ENCODE results near the gene TCL1B. TPM values are rescaled to one million over a fixed set of nuclear protein-coding genes. Genes with fewer than 3 reads are reported as not detected.

The TCL1B gene
- total and polyA plus RNA-seq, 2 donors (not counting 1 experiment from before 2014, with no cell fraction given) = 5.7 to 9.6 TPM

DNA sequence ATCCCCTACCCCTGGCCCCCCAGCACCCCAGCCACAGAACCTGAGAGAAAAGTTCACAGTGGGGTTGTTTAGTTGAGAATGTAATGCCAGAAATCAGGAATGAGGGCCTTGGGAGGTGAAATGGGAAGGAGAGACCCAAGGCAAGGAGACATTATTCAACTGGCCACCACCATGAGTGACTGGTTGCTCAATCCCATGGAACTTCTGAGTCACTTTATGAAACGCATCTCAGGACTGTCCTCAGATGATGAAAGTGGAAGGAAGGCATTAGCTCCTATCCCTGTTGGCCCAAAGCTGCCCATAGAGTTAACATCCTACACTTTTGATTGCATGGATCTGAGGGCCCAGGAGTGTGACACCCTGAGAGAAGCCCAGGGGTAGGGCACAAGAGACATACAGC, 53.1 kb downstream of the TCL1B start:
- ATAC-seq (ENCODE audit: low read depth) = no peak
- POLR2A ChIA-PET = no interaction called here
- Histone ChIP-seq H3K36me3 (replicated peaks in 1 of 2; ENCODE audit: control extremely low read depth in 1 of 2, control insufficient read depth in 1 of 2, extremely low read depth in 1 of 2, insufficient read depth in 2 of 2, low read length in 1 of 2) (no peaks in the 10 kb centered on the region), H2AFZ (ENCODE audit: insufficient read depth, low read depth, low read length, poor library complexity, severe bottlenecking) (no peak overlapping the region), H3K4me3 (ENCODE audit: control extremely low read depth in 1 of 5, extremely low read depth in 1 of 5, insufficient read depth in 1 of 5, low read depth in 2 of 5, low read length in 4 of 5) (no peak overlapping the region), H3K4me1 (ENCODE audit: control insufficient read depth in 2 of 2, insufficient read depth in 2 of 2, low read length in 2 of 2) (peaks cover 27 to 35% of the 10 kb centered on the region in 2 donors), H3K9me3 (ENCODE audit: control extremely low read depth in 1 of 3, control insufficient read depth in 2 of 3, insufficient read depth in 1 of 3, low read length in 2 of 3) (peaks cover 0 to 16% (median 14%) of the 10 kb centered on the region in 3 donors), H3K4me2 (replicated peaks; ENCODE audit: low read depth, low read length, poor library complexity, severe bottlenecking) (no peak overlapping the region), H3K27ac (ENCODE audit: low read length in 2 of 2) (peak overlapping the region in 1 of 2 donors; percentile 67), H3K9ac (ENCODE audit: low read length) (no peak overlapping the region), H3K79me2 (ENCODE audit: control insufficient read depth, insufficient read depth, low read length) (peaks cover 54% of the 10 kb centered on the region), H4K20me1 (ENCODE audit: control insufficient read depth, insufficient read depth, low read length, poor library complexity, severe bottlenecking) (no peaks in the 10 kb centered on the region), H3K27me3 (replicated peaks in 1 of 4; ENCODE audit: control extremely low read depth in 1 of 4, control insufficient read depth in 3 of 4, insufficient read depth in 4 of 4, low read length in 3 of 4) (no peaks in the 10 kb centered on the region)
- Mint-ChIP-seq H3K9me3 (ENCODE audit: insufficient read depth) (peaks cover 5% of the 10 kb centered on the region), H3K4me1 (peaks cover 41% of the 10 kb centered on the region), H3K4me3 (no peak overlapping the region), H3K27me3 (peaks cover under 1% of the 10 kb centered on the region), H3K27ac (peak overlapping the region; percentile 72)
- TF ChIP-seq EZH2 (IDR thresholded peaks at IDR 0.05; ENCODE audit: borderline replicate concordance, insufficient read depth, low read depth, low read length, poor library complexity, severe bottlenecking) = no peak
- TF ChIP-seq, protein P1, sequence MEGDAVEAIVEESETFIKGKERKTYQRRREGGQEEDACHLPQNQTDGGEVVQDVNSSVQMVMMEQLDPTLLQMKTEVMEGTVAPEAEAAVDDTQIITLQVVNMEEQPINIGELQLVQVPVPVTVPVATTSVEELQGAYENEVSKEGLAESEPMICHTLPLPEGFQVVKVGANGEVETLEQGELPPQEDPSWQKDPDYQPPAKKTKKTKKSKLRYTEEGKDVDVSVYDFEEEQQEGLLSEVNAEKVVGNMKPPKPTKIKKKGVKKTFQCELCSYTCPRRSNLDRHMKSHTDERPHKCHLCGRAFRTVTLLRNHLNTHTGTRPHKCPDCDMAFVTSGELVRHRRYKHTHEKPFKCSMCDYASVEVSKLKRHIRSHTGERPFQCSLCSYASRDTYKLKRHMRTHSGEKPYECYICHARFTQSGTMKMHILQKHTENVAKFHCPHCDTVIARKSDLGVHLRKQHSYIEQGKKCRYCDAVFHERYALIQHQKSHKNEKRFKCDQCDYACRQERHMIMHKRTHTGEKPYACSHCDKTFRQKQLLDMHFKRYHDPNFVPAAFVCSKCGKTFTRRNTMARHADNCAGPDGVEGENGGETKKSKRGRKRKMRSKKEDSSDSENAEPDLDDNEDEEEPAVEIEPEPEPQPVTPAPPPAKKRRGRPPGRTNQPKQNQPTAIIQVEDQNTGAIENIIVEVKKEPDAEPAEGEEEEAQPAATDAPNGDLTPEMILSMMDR (IDR thresholded peaks at IDR 0.05) = no peak
- CTCF ChIA-PET = no interaction called here
- WGBS (ENCODE audit: insufficient coverage) = 88% methylated on average over 1 of the region's 1 CpG
- intact Hi-C loops (cut with micrococcal nuclease) = no loop called here
- no peak for DNase-seq

DNA sequence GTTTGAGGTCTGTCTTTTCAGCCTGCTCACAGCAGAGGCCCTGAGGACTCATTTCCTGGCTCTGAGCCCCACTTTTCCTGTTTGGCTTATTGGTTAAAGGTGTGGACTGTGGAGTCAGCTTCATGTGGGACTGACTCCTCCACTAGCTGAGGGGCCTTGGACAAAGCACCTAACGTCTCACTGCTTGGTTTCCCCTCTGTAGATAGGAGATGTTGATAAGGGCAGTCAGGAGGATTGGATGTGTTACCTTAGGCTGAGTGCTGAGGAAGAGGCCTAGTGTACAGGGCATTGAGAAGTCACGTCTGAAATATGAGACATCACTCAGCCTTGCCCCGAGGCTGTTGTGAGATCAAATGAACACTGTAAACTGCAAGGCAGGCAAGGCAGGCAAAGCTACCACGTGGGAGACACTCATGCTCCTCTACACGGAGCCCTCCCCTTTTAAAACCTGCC, 54.8 kb downstream of the TCL1B start:
- Mint-ChIP-seq H3K27me3 (peaks cover 4% of the 10 kb centered on the region), H3K4me3 (no peak overlapping the region), H3K9me3 (ENCODE audit: insufficient read depth) (peaks cover 5% of the 10 kb centered on the region), H3K4me1 (peaks cover 33% of the 10 kb centered on the region), H3K27ac (peak overlapping the region; percentile 60)
- no peaks in the 10 kb centered on the region for H4K20me1 ChIP-seq (ENCODE audit: control insufficient read depth, insufficient read depth, low read length, poor library complexity, severe bottlenecking)
- DNase-seq (no peak), ATAC-seq (ENCODE audit: low read depth) (no peak)
- H2AFZ ChIP-seq (ENCODE audit: insufficient read depth, low read depth, low read length, poor library complexity, severe bottlenecking) = no peak overlapping the region
- 42% methylated on average over 5 of the region's 5 CpGs for WGBS (ENCODE audit: insufficient coverage)
- TF ChIP-seq, protein P1 (IDR thresholded peaks at IDR 0.05) = no peak
- no peak for TF ChIP-seq EZH2 (IDR thresholded peaks at IDR 0.05; ENCODE audit: borderline replicate concordance, insufficient read depth, low read depth, low read length, poor library complexity, severe bottlenecking)
- no peaks in the 10 kb centered on the region for H3K27me3 ChIP-seq (replicated peaks in 1 of 4; ENCODE audit: control extremely low read depth in 1 of 4, control insufficient read depth in 3 of 4, insufficient read depth in 4 of 4, low read length in 3 of 4)
- ChIA-PET POLR2A (no interaction called here), CTCF (no interaction called here)
- intact Hi-C loops (cut with micrococcal nuclease) = no loop called here
- H3K9ac ChIP-seq (ENCODE audit: low read length) = no peak overlapping the region
- H3K27ac ChIP-seq (ENCODE audit: low read length in 2 of 2) = no peak overlapping the region
- peaks cover 27 to 34% of the 10 kb centered on the region in 2 donors for H3K4me1 ChIP-seq (ENCODE audit: control insufficient read depth in 2 of 2, insufficient read depth in 2 of 2, low read length in 2 of 2)
- H3K36me3 ChIP-seq (replicated peaks in 1 of 2; ENCODE audit: control extremely low read depth in 1 of 2, control insufficient read depth in 1 of 2, extremely low read depth in 1 of 2, insufficient read depth in 2 of 2, low read length in 1 of 2) = no peaks in the 10 kb centered on the region
- no peak overlapping the region for H3K4me3 ChIP-seq (ENCODE audit: control extremely low read depth in 1 of 5, extremely low read depth in 1 of 5, insufficient read depth in 1 of 5, low read depth in 2 of 5, low read length in 4 of 5)
- H3K9me3 ChIP-seq (ENCODE audit: control extremely low read depth in 1 of 3, control insufficient read depth in 2 of 3, insufficient read depth in 1 of 3, low read length in 2 of 3) = peaks cover 0 to 16% (median 14%) of the 10 kb centered on the region in 3 donors
- no peak overlapping the region for H3K4me2 ChIP-seq (replicated peaks; ENCODE audit: low read depth, low read length, poor library complexity, severe bottlenecking)
- H3K79me2 ChIP-seq (ENCODE audit: control insufficient read depth, insufficient read depth, low read length) = peaks cover 69% of the 10 kb centered on the region

Measured in B cell (primary cell).